Measurements from ENCODE around the gene TSEN2. TPM values are rescaled to one million over a fixed set of nuclear protein-coding genes. Genes with fewer than 3 reads are reported as not detected.

The TSEN2 gene
- total and polyA plus RNA-seq, 9 of the 15 experiments (the other 6 are each of a cell fraction or from before 2014, with no cell fraction given) = 38.5 to 76.3 (median 46.6) TPM

DNA sequence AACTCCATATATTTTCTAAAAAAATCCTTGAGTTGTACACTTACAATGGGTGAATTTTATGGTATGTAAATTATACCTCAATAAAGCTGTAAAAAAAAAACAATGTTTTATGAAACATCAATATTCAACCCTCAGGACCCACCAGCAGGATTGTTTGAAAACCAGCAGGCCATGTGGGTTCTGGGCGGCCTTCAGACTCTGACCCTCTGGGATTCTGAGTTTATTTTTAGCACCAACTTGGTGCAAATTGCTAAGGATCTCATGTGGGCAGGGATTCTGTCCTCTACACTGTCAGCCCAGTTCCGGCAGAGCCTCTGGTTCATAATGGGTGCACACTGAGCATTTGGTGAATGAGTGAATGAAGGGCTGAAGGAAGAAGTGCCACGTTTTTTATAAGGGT is 24.2 kb upstream of the TSEN2 start:
- Histone ChIP-seq H3K27ac (ENCODE audit: extremely low read depth, low read depth, low read length) (no peak overlapping the region), H3K27me3 (ENCODE audit: control insufficient read depth in 2 of 2, insufficient read depth in 2 of 2, low read length in 2 of 2) (peaks cover 42 to 78% of the 10 kb centered on the region in 2 experiments), H3K4me3 (no peak overlapping the region), H3K9ac (ENCODE audit: insufficient read depth in 1 of 2, low read depth in 2 of 2, low read length in 2 of 2) (no peak overlapping the region), H2AFZ (ENCODE audit: low read depth, low read length) (no peak overlapping the region), H3K9me3 (replicated peaks; ENCODE audit: control insufficient read depth, insufficient read depth, low read depth, low read length) (no peaks in the 10 kb centered on the region), H3K36me3 (ENCODE audit: control insufficient read depth, insufficient read depth, low read length) (no peaks in the 10 kb centered on the region), H3K4me1 (replicated peaks in 1 of 2; ENCODE audit: control insufficient read depth in 2 of 2, insufficient read depth in 2 of 2, low read length in 2 of 2) (0 out of 5 replicates have a peak, but pooled peaks cover 0 to 3% of the 10 kb centered on the region in 2 experiments), H3K9me1 (ENCODE audit: control insufficient read depth, insufficient read depth, low read length) (no peaks in the 10 kb centered on the region), H3K79me2 (ENCODE audit: control insufficient read depth, insufficient read depth, low read length) (no peaks in the 10 kb centered on the region), H4K20me1 (replicated peaks; ENCODE audit: control insufficient read depth, insufficient read depth, low read length) (0 out of 2 replicates have a peak, but pooled peaks cover 5% of the 10 kb centered on the region), H3K4me2 (ENCODE audit: insufficient read depth, low read length) (no peak overlapping the region)
- no TSS peak for BruUV-seq (replicated peaks)
- no peak for ATAC-seq
- WGBS (ENCODE audit: insufficient coverage, low coverage, missing lambda C conversion rate) = 2% methylated on average over 3 of the region's 3 CpGs
- ChIA-PET CTCF (ENCODE audit: low intra/inter-chr PET ratio) (no interaction called here), POLR2A (no interaction called here)
- FAIRE-seq = no peak
- DNase-seq (ENCODE audit: extremely low read depth in 1 of 4, low spot score in 3 of 4) = no peak
- TF ChIP-seq, protein P1, sequence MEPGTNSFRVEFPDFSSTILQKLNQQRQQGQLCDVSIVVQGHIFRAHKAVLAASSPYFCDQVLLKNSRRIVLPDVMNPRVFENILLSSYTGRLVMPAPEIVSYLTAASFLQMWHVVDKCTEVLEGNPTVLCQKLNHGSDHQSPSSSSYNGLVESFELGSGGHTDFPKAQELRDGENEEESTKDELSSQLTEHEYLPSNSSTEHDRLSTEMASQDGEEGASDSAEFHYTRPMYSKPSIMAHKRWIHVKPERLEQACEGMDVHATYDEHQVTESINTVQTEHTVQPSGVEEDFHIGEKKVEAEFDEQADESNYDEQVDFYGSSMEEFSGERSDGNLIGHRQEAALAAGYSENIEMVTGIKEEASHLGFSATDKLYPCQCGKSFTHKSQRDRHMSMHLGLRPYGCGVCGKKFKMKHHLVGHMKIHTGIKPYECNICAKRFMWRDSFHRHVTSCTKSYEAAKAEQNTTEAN (CRISPR knock-in tag; IDR thresholded peaks at IDR 0.05) = no peak
- TF ChIP-seq CEBPB (tag; IDR thresholded peaks at IDR 0.05) = 0 out of 2 replicates have a peak, but pooled peaks have one; percentile 7
- in situ Hi-C loops (cut with MboI) = no loop called here
- intact Hi-C loops (cut with micrococcal nuclease) = no loop called here

DNA sequence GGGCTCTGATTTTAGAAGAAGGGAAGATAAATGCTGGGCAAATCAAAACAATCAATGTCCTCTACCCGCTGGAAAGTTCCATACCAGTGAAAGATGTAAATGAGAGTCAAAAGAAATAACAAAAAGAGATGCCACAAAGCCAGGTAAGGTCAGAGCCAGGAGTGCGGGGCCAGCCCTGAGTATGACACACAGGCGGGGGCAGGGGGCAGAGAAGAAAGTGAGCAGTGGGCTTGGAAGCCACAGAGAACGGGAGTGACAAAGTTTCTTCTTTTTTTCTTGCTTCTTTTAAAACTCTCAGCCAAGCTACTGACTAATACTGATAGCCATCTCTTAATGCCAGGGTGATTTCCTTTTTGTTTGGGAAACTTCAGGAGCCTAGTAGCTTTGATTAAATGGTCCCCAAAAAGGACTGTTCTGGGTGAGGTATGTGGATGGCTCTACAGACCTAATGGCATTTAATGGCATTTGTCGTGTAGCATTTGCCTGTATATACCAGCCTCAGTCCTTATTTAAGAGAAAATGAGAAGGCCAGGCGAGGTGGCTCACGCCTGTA is 23.1 kb upstream of the TSEN2 start:
- no peak overlapping the region for H3K27ac ChIP-seq (ENCODE audit: extremely low read depth, low read depth, low read length)
- 2% methylated on average over 7 of the region's 7 CpGs for whole genome bisulfite sequencing (ENCODE audit: insufficient coverage, low coverage, missing lambda C conversion rate)
- ChIA-PET CTCF (ENCODE audit: low intra/inter-chr PET ratio) (no interaction called here), POLR2A (no interaction called here)
- 0 out of 5 replicates have a peak, but pooled peaks cover 0 to 3% of the 10 kb centered on the region in 2 experiments for H3K4me1 ChIP-seq (replicated peaks in 1 of 2; ENCODE audit: control insufficient read depth in 2 of 2, insufficient read depth in 2 of 2, low read length in 2 of 2)
- no peaks in the 10 kb centered on the region for H3K9me1 ChIP-seq (ENCODE audit: control insufficient read depth, insufficient read depth, low read length)
- H3K9ac ChIP-seq (ENCODE audit: insufficient read depth in 1 of 2, low read depth in 2 of 2, low read length in 2 of 2) = no peak overlapping the region
- no peaks in the 10 kb centered on the region for H3K9me3 ChIP-seq (replicated peaks; ENCODE audit: control insufficient read depth, insufficient read depth, low read depth, low read length)
- intact Hi-C loops (cut with micrococcal nuclease) (no loop called here), in situ Hi-C loops (cut with MboI) (no loop called here)
- peaks cover 50 to 83% of the 10 kb centered on the region in 2 experiments for H3K27me3 ChIP-seq (ENCODE audit: control insufficient read depth in 2 of 2, insufficient read depth in 2 of 2, low read length in 2 of 2)
- no peak overlapping the region for H3K4me3 ChIP-seq
- DNase-seq (ENCODE audit: extremely low read depth in 1 of 4, low spot score in 3 of 4) (no peak), ATAC-seq (no peak), FAIRE-seq (no peak)
- H4K20me1 ChIP-seq (replicated peaks; ENCODE audit: control insufficient read depth, insufficient read depth, low read length) = 0 out of 2 replicates have a peak, but pooled peaks cover 3% of the 10 kb centered on the region
- BruUV-seq (replicated peaks) = no TSS peak
- no peaks in the 10 kb centered on the region for H3K79me2 ChIP-seq (ENCODE audit: control insufficient read depth, insufficient read depth, low read length)
- H2AFZ ChIP-seq (ENCODE audit: low read depth, low read length) = no peak overlapping the region
- H3K4me2 ChIP-seq (ENCODE audit: insufficient read depth, low read length) = no peak overlapping the region
- no peaks in the 10 kb centered on the region for H3K36me3 ChIP-seq (ENCODE audit: control insufficient read depth, insufficient read depth, low read length)
- TF ChIP-seq NCOA4 (IDR thresholded peaks at IDR 0.05; ENCODE audit: partially characterized antibody) (no peak), HDAC8 (tag; IDR thresholded peaks at IDR 0.05) (no peak), DNMT1 (IDR thresholded peaks at IDR 0.05) (no peak), MTA1 (IDR thresholded peaks at IDR 0.05; ENCODE audit: borderline replicate concordance) (no peak), ZNF263 (CRISPR knock-in tag; IDR thresholded peaks at IDR 0.05; ENCODE audit: borderline replicate concordance) (no peak), PPARD (CRISPR knock-in tag; IDR thresholded peaks at IDR 0.05) (no peak), RBBP5 (IDR thresholded peaks at IDR 0.05; ENCODE audit: borderline replicate concordance, insufficient read depth, low read length, poor library complexity, severe bottlenecking) (no peak), SRSF1 (IDR thresholded peaks at IDR 0.05; ENCODE audit: low read depth, low read length) (no peak), LCOR (CRISPR knock-in tag; IDR thresholded peaks at IDR 0.05) (no peak), TARDBP (IDR thresholded peaks at IDR 0.05) (no peak), POLR2AphosphoS5 (IDR thresholded peaks at IDR 0.05; ENCODE audit: control insufficient read depth, insufficient read depth, low read depth, low read length) (no peak), ETV1 (tag; conservative IDR thresholded peaks at IDR 0.05; ENCODE audit: low read depth) (no peak)
- TF ChIP-seq, protein P2, sequence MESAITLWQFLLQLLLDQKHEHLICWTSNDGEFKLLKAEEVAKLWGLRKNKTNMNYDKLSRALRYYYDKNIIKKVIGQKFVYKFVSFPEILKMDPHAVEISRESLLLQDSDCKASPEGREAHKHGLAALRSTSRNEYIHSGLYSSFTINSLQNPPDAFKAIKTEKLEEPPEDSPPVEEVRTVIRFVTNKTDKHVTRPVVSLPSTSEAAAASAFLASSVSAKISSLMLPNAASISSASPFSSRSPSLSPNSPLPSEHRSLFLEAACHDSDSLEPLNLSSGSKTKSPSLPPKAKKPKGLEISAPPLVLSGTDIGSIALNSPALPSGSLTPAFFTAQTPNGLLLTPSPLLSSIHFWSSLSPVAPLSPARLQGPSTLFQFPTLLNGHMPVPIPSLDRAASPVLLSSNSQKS (CRISPR knock-in tag; IDR thresholded peaks at IDR 0.05) = no peak

Data from K562 (cell line).